ENCODE results near the gene KCNMA1.

- TF ChIP-seq POLR2B (IDR thresholded peaks at IDR 0.05; ENCODE audit: low read depth, partially characterized antibody) (no peak), POLR2A (conservative IDR thresholded peaks at IDR 0.05) (no peak), REST (IDR thresholded peaks at IDR 0.05; ENCODE audit: borderline replicate concordance) (no peak), REST (CRISPR knock-in tag; IDR thresholded peaks at IDR 0.05; ENCODE audit: low read depth) (no peak), EZH2 (IDR thresholded peaks at IDR 0.05; ENCODE audit: borderline replicate concordance, low read depth, low read length) (no peak), LARP7 (IDR thresholded peaks at IDR 0.05) (no peak), ZBTB2 (IDR thresholded peaks at IDR 0.05) (no peak), FOXM1 (IDR thresholded peaks at IDR 0.05; ENCODE audit: low read depth) (no peak), FOXM1 (CRISPR knock-in tag; IDR thresholded peaks at IDR 0.05; ENCODE audit: low read depth) (no peak), MXI1 (IDR thresholded peaks at IDR 0.05; ENCODE audit: low read depth, low read length) (no peak), GATAD2B (IDR thresholded peaks at IDR 0.05; ENCODE audit: borderline replicate concordance) (no peak), CEBPB (tag; IDR thresholded peaks at IDR 0.05) (no peak), ZNF395 (CRISPR knock-in tag; IDR thresholded peaks at IDR 0.05) (no peak), POLR2AphosphoS5 (IDR thresholded peaks at IDR 0.05; ENCODE audit: control insufficient read depth, insufficient read depth, low read depth, low read length) (no peak), SIX5 (IDR thresholded peaks at IDR 0.05; ENCODE audit: borderline replicate concordance in 1 of 2, insufficient read depth in 1 of 2, low read depth in 1 of 2, low read length in 2 of 2) (no peak), FOS (IDR thresholded peaks at IDR 0.05; ENCODE audit: extremely low read depth, insufficient read length) (no peak)
These were observed 281.8 kb downstream of the KCNMA1 start for GRCh38 chr10:77355844-77356243.
